Measurements from ENCODE around the gene SAMD8. TPM values are rescaled to one million over a fixed set of nuclear protein-coding genes. Genes with fewer than 3 reads are reported as not detected.

Gene SAMD8
- 22.7 and 36.3 TPM in 2 replicates for total RNA-seq

DNA sequence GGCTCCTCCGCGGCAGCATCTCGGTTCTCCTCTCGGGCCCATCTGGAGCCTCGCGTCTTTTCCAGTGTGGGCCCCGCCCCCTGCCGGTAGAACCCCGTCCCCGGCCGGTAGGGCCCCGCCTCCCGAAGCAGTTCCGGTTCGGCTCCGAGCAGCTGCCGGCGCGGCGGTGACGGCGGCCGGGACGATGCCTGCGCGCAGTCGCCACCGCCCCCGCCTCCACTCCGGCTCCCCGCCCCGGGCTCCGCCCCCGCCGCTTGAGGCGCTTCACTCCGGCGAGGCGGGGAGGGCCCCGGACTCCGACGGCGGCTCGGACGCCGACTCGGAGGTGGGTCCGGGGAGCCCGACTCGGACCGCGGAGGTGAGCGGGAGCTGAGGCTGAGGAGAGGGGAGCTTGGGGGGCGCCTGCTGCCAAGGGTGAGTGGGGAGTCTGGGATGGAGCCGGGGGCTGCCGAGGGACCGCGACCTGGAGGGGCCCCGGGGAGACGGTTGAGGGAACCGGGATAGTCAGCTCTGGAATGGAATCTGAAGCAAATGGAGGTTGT, at the start of gene SAMD8:
TSS of gene SAMD8 (plus strand) at position 292 of the 542 bp plus-strand sequence. CDS start 38,873 bp downstream, outside the sequence.

DNA sequence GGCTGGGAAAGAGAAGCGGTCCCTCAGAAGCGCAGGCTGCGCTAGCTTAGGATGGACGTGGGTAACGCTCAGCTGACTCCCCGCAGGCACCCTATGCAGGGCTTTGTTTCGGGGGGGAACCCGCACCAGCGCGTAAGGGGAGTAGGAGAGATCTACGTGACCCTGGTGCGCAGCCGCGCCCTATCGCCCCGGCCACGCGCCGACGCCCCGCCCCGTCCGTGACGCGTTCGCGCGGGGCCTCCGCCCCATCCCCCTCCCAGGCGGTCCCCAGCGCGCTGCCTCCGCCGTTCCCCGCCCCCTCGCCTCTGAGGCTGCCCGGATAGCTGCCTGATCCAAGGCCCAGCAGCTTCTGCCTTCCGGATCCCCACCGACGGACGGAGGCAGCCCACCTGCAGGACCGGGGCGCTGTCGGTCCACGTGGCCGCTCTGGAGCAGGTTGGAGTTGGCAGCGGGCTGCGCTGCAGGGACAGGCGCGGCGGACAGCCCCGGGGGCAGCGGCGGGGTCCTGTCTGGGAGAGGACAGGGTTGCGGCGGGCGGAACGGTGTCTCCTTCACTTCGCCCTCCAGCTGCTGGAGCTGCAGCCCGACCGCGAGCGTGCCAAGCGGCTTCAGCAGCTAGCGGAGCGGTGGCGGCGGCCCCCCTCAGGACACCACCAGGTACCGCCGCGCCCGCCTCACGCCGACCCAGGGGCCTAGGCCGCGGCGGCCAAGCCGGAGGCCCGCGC, 99.0 kb downstream of the SAMD8 start, which contains the start of gene VDAC2:
TSS of gene VDAC2 (plus strand) at position 515 of the 725 bp plus-strand sequence. CDS start 363 bp downstream, outside the sequence.

Other genes with a start within 250 kb of the SAMD8 start
- gene VDAC2, start 99.1 kb downstream of the SAMD8 start, total RNA-seq = 176 and 189 TPM in 2 replicates
- 11.2 and 15.9 TPM in 2 replicates for gene COMTD1, start 124.3 kb downstream of the SAMD8 start, total RNA-seq

All from epithelial cell of umbilical artery (primary cell).